Stimulated activated CD8-positive, alpha-beta memory T cell treated with anti-CD3 and anti-CD28 coated beads, Interleukin-12 subunit alpha, Interleukin-12 subunit beta, amount 100 ng/mL, for 1 hour (primary cell): ENCODE measurements around the gene SLC35A2.
A peak's percentile ranks its signal among the peaks of the same experiment; 100 is the strongest.
"Not testable (repeated sequence)": the region's sequence is repeated elsewhere in the genome, so short reads cannot be mapped to it uniquely, and the experiment has no call there.

Source experiments
- DNase-seq: peaks from one replicate; pipeline ENCODE4 v3.0.0-alpha.2; 2020; ENCODE audit warnings: low read depth

Gene SLC35A2

DNA sequence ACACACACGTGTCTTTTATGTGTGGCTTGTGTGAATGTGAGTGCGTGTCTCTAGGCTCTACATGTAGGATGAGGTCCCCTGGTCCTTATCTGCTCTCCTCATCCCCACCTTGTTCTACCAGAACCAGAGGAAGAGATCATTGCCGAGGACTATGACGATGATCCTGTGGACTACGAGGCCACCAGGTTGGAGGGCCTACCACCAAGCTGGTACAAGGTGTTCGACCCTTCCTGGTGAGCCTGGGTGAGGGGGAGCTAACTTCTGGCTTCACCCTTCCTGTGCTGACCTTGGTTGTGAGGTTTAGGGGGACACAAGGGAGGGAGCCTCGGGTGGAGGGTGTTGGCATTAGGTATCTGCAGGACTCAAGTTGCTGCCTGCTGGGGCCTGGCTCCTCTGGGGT is 10.4 kb downstream of the SLC35A2 start:
- DNase-seq: no peak

DNA sequence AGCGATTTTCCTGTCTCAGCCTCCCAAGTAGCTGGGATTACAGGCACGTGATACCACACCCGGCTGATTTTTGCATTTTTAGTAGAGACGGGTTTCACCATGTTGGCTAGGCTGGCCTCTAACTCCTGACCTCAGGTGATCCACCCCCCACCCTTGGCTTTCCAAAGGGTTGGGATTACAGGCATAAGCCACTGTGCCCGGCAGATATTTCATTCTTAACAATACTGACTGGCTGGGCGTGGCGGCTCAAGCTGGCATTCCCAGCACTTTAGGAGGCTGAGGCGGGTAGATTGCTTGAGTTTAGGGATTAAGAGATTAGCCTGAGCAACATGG is 12.4 kb downstream of the SLC35A2 start:
- no peak for DNase-seq

DNA sequence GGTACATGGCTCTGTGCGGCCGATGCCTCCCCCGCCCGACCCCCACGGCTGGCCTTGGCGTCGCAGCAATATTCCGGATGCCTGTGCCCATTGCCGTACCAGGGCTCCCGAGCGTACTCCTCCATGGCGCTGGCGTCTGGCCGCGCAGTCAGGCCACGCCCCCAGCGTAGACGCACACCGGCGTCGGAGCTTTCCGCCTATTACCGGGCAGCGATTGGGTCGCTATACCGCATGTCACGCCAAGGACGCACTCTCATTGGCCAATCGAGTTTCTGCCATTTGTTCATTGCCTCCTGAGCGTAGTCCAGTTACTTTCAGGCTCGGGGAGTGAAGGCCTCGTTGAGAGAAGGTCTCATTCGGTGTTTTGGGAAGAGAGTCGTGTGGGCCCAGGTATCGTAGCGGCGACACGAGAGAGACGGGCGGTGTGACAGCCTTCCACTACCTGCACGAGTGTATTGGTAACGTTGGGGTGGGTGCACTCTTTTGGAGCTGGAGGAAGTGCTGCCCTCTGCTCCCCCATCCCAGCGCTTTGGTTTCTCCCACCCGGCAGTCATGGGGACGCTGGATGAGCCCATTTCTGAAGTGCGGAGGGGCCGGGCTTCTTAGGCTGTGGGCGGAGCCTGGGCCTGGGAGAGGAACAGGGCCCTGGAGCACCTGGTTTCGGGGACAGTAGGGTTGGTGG is 13.7 kb downstream of the SLC35A2 start, which contains the start of the genes PQBP1 and TIMM17B:
PQBP1 (plus strand) TSS at position 306 of the 682 bp plus-strand sequence. CDS start 580 bp downstream, outside the sequence.
TIMM17B (minus strand) TSS at position 144 of the 682 bp plus-strand sequence; CDS start at position 125, 19 bp downstream.
- DNase-seq: peak; percentile 70

DNA sequence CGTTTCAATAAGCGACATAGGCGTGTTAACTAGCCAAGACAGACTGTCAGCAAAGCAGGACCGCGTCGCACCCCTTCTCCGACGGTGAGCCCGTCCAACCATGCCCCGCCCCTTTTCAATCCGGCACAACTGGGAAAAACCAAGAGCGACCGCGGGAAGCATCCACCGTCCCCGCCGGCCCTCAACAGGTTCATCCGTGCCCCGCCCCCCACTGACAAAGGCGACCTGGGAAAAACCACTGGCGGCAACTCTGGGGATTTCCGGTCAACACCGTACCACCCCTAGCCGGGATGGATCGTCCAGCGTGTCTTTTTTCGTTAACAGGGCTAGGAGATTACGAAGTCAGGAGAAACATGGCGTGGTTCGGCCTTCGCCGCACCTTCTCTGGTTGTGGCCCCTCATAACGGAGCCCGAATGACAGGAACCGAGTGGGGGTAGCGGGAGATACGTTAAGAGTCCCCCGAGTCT is 14.3 kb downstream of the SLC35A2 start:
- no peak for DNase-seq

DNA sequence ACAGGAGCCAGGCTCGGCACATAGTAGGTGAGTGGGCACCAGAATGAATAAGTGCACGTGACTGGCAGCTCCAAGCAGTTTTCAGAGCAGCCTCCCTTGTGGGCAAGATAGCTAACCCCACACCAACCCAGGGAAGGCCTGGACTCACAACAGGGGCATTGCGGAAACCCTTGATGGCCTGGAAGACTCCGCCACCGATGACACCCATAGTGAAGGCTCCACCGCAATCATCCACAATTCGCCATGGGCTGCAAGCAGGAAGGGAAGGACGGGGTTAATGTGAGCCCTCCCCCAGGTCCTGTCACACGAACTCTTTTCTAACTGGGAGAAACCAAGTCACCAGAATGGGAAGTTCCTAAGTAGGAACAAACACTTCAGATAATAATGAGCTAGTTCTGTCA is 14.8 kb downstream of the SLC35A2 start:
- no peak for DNase-seq

DNA sequence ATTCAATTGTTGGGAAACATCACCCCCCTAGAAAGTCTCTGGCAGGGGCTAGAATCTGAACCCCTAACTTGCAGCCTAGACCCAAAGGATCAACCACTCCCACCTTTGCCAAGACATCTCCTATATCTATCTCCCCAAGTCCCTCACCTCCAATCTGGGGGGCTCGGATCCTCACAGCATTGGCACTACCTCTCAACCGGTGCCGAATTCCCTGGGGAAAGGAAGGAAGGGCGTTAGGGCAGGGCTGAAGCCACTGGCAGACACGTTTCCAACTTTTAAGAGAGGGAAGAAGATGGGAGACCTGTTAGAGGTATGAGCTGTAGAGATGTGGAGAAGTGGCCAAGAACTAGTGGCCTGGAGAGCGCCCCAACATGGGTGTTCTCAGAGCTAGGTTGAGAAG is 16.6 kb downstream of the SLC35A2 start:
- DNase-seq: no peak

DNA sequence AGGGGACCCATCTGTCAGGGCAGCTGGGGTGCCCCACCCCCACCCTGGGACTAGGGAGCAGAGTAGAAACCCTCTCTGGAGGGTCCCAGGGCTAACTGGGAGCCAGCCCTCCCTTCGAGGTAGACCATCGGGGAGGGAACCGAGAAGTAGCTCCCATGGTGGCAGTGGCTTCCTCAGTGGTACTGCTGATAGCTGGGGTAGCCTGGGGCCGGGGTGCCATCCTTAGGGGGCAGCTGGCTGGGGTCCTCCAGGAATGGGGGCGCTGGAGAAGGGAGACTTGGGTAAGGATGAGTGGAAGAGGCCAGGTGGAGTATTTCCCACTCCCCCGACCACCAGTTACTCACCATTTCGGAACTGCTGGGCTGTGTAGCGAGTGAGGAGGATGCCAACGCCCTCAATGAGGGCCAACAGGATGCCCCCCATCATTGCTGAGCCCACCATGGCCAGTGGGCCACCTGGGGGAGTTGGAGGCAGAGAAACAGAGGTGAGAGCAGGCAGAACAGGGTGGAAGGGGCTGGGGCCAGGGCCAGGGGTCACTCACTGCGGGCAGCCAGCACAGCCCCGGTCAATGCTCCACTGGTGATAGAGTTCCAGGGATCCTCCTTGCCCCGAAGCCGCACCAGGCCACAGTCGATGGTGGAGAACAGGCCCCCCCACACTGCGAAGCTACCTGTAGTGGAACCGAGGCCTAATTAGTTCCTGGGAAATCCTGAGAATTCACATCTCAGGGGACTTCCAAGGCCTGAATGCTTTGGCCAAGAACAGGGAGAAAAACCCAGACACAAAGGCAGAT is 17.7 kb downstream of the SLC35A2 start:
- no peak for DNase-seq

DNA sequence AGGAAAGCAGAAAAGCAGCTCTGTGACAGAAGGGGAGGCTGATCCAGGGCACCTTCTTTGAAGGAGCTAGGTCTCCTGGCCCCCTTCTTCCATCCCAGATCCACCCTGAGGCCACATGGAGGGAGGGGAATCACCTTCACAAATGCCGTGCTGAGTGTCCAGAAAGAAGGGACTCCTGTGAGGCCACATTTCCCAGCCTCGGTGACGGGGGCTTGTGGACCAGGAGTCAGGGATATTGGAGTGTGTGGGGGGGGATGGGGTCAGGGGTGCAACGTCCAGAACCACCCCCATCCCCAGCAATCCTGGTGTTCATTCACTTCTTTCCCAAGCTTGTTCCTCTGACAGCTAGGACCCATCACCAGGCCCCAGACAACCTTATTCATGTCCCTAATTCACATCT is 18.6 kb downstream of the SLC35A2 start:
- no peak for DNase-seq

DNA sequence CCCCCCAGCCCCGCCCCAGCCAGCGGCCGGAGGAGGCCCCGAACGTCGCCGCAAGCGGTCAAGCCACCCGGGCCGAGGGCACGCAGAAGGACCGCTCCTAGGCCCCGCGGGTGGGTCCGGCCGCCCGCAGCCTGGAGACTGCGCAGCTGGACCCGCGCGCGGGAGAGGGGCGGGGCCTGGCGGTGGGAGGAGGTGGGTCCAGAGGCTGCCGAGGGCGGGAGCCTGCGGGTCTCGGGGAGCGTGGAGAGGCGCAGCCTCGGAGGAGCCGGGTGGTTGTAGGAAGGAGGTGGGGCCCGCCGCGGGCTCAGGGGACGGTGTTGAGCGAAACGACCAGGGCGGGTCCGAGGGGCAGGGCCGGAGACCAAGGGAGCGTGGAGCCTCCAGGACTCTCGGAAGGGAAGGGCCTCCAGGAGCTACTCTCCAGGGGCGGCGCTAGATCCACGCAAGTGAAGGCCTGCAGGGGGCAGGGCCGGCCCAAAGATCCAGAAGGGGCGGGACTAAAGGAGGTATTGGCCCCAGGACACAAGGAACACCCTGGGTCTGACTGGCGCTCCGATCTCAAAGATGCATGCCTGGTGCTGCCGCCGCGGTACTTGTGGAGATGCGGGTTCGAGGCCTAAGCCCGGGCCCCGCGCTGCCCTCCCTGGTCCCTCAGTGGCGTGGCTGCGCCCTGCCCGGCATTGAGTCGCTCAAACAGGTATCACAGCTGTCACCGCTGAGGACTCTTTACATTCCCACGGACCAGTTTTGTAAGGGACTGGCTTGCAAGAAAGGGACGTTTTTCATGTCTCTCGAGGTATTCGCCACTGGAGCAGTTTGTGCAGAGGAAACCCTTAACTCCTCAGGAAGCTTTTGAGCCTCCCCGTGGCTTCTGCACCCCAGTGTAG is 19.8 kb downstream of the SLC35A2 start:
- peak; percentile 51 for DNase-seq

DNA sequence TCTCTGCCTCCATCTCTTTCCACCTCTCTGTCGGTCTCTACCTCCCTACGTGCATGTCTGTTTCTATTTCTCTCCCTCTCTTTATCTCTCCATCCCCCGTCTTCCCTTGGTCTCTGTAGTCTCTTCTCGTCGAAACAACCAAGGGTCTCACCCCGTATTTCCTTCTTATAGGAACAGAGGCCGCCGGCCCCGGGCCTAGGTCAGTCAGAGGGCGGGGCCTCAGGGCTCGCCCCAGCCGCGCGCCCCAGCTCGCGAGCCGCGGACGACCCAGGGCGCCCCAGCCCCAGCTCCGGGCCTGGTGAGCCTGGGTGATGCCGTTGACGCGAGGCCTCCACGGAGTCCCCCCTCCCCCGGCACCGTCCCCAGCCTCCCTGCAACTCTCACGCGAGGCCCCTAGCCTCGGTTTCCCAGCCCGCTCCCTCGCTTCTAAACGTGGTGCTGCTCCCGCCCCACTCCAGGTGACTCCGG is 20.5 kb downstream of the SLC35A2 start:
- no peak for DNase-seq

DNA sequence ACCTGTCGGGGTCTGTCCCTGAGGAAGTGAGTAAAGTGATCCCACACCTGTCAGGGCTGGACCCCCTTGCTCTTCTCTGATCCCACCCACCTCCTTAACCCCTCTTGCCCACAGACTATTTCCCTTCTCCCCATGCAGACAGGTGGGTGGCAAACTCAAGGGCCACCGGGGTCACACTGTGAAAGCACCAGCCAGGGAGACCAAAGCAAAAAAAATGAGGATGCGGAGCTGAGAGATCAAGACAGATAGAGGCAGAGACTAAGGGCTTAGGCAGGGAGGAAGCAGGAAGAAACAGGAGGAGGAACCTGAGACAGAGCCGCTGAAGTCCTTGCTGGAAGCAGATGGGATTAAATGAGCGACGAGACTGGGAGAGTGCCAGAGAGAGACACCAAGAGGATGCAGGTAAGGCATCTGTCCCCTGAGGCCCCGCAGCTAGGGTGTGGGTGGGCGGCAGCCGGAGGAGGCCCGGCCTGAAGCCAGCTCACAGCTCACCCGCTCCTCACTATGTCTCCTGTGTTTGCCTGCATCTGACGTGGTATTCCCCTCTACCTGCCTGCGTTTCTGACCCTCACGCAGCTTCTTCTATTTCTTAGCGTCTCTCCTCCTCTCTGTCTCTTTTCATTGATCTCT is 21.0 kb downstream of the SLC35A2 start:
- no peak for DNase-seq

DNA sequence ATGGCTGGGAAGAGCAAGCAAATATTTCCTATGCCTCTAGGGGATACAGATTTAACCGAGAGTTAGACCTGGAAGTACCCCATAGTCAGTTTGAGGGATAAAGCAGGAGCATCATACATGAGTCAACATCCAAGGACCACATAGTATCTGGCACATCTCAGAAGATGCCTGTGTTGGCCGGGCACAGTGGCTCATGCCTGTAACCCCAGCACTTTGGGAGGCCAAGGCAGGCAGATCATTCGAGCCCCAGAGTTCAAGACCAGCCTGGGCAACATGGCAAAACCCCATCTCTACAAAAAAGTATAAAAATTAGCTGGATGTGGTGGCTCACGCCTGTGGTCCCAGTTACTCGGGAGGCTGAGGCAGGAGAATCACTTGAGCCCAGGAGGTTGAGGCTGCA is 24.9 kb downstream of the SLC35A2 start:
- DNase-seq: not testable (repeated sequence)

DNA sequence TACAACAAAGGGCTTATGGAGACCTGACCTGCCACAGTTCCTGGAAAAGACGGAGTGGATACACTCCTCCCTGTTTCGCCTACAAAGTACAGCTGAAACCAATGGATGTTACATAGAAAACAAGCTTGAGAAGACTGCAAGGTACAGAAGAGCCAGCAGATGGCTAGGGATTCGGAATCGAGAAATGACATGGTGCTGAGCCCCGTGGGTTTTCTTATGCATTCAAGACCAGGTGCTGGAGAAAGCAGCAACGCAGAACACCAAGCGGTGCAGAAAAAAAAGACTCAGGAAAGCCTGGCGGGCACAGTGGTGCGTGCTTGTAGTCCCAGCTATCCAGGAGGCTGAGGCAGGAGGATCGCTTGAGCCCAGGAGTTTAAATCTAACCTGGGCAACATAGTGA is 27.7 kb downstream of the SLC35A2 start:
- DNase-seq: no peak

DNA sequence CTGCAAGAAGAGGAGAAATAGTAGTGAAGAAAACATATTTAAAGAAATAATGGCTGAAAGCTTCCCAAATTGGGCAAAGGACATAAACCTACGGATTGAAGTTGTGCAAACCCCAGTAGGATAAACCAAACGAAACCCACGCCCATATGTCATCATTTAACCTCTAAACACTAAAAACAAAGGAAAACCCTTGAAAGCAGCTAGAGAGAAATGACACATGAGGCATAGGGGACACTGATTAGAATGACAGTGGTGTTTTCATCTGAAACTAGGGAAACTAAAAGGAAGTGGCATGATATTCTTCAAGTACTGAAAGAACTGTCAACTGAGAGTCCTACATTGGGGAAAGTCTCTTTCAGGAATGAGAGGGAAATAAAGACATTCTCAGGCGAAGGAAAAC is 34.5 kb downstream of the SLC35A2 start:
- DNase-seq: not testable (repeated sequence)

DNA sequence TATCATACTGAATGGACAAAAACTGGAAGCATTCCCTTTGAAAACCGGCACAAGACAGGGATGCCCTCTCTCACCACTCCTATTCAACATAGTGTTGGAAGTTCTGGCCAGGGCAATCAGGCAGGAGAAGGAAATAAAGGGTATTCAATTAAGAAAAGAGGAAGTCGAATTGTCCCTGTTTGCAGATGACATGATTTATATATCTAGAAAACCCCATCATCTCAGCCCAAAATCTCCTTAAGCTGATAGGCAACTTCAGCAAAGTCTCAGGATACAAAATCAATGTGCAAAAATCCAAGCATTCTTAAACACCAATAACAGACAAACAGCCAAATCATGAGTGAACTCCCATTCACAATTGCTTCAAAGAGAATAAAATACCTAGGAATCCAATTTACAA is 39.4 kb downstream of the SLC35A2 start:
- DNase-seq: not testable (repeated sequence)

DNA sequence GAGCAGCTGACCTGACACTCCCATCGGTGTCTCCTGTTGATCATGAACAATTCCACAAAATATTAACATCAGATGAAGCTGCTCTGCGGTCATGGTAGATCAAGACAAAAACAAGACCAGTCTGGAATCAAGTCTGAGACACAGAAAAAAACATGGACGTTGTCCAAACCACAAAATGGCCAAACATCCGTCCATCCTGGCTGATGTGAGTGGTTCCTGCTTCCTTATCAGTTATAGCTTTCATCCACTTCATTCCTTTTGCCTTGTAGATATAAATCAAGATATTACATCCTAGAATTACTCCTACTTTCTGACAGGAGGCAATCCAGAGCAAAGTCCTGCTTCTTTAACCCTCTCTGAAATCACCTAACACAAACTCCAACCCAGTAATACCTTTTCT is 47.2 kb downstream of the SLC35A2 start:
- no peak for DNase-seq

DNA sequence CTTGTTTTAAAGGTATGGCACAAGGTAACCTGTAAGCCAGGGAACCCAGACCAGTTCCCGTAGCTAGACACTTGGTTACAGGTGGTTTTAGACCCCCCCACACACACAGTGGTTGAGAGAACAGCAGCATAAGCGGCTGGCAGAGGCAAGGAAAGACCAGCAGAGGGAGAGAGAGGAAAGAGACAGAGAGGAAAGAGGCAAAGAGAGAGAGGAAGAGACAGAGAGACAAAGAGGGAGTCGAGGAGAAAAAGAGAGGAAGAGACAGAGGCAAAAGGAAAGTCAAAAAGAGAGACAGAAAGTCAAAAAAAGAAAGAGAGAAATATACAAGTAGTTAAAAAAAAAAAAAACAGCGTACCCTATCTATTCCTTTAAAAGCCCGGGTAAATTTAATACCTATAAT is 56.5 kb downstream of the SLC35A2 start:
- no peak for DNase-seq

DNA sequence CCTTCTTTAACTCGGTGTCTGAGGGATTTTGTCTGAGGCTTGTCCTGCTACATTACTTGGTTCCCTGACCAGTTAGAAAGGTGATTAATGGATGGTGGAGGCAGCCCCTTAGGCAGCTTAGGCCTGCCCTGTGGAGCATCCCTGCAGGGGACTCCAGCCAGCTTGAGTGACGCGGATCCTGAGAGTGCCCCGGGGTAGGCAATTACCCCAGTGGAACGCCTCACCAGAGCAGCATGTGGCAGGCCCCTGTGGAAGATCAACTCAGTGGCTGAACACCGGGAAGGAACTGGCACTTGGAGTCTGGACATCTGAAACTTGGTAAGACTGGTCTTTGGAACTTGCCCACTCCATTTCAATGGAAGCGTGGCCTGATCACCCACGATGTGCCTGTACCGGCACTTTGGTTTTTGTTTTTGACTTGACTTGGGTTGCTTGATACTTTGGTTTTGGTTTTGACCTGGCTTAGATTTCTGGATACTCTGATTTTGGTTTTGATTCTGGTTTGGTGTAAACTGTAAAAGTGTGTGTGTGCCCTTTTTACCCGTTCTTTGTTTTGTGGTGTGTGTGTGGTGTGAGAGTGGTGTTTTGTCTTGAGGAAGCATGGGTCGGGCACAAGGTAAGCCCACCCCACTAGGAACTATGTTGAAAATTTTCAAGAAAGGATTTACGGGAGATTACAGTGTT is 57.2 kb downstream of the SLC35A2 start:
- DNase-seq: not testable (repeated sequence)

DNA sequence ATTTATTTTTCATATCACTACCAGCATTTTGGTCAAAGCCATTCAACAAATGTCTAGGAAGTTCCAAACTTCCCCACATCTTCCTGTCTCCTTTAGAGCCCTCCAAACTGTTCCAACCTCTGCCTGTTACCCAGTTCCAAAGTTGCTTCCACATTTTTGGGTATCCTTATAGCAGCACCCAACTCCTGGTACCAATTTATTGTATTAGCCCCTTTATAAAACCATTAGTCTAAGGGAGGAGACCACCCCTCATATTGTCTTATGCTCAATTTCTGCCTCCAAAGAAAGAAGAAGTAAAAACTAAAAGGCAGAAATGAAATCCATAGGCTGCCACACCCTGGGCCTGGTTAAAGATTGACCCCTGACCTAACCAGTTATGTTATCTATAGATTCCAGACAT is 58.0 kb downstream of the SLC35A2 start:
- not testable (repeated sequence) for DNase-seq
